Measurements from ENCODE around the gene PTPN18. TPM values are rescaled to one million over a fixed set of nuclear protein-coding genes. Genes with fewer than 3 reads are reported as not detected.

PTPN18 gene
- total and polyA plus RNA-seq, 2 donors (not counting 1 experiment from before 2014, with no cell fraction given): 91.0 to 102 TPM

- no peak for DNase-seq
- ATAC-seq (ENCODE audit: low read depth): no peak
- intact Hi-C loops (cut with micrococcal nuclease): no loop called here
- Histone ChIP-seq H2AFZ (ENCODE audit: insufficient read depth, low read depth, low read length, poor library complexity, severe bottlenecking) (no peak overlapping the region), H3K79me2 (ENCODE audit: control insufficient read depth, insufficient read depth, low read length) (no peaks in the 10 kb centered on the region), H4K20me1 (ENCODE audit: control insufficient read depth, insufficient read depth, low read length, poor library complexity, severe bottlenecking) (no peaks in the 10 kb centered on the region), H3K36me3 (replicated peaks in 1 of 2; ENCODE audit: control extremely low read depth in 1 of 2, control insufficient read depth in 1 of 2, extremely low read depth in 1 of 2, insufficient read depth in 2 of 2, low read length in 1 of 2) (no peaks in the 10 kb centered on the region), H3K27ac (ENCODE audit: low read length in 2 of 2) (peak overlapping the region in 1 of 2 donors; percentile 0), H3K4me3 (ENCODE audit: control extremely low read depth in 1 of 5, extremely low read depth in 1 of 5, insufficient read depth in 1 of 5, low read depth in 2 of 5, low read length in 4 of 5) (no peak overlapping the region), H3K9me3 (ENCODE audit: control extremely low read depth in 1 of 3, control insufficient read depth in 2 of 3, insufficient read depth in 1 of 3, low read length in 2 of 3) (peaks cover 0 to 2% (median 0%) of the 10 kb centered on the region in 3 donors), H3K27me3 (replicated peaks in 1 of 4; ENCODE audit: control extremely low read depth in 1 of 4, control insufficient read depth in 3 of 4, insufficient read depth in 4 of 4, low read length in 3 of 4) (no peaks in the 10 kb centered on the region), H3K4me2 (replicated peaks; ENCODE audit: low read depth, low read length, poor library complexity, severe bottlenecking) (no peak overlapping the region), H3K9ac (ENCODE audit: low read length) (no peak overlapping the region), H3K4me1 (ENCODE audit: control insufficient read depth in 2 of 2, insufficient read depth in 2 of 2, low read length in 2 of 2) (peaks cover 37 to 69% of the 10 kb centered on the region in 2 donors)
- TF ChIP-seq CTCF (IDR thresholded peaks at IDR 0.05) (no peak), EZH2 (IDR thresholded peaks at IDR 0.05; ENCODE audit: borderline replicate concordance, insufficient read depth, low read depth, low read length, poor library complexity, severe bottlenecking) (no peak)
- CTCF ChIA-PET: interaction anchor here (1.4 to 2.1 kb wide), 4 partner anchors 11 to 56 kb away, joined by 4 to 9 read pairs (median 5); partner anchors contain the start of gene IMP4
- peaks cover 64% of the 10 kb centered on the region for H3K4me1 Mint-ChIP-seq
- POLR2A ChIA-PET: interaction anchor here (1.3 kb wide), 1 partner anchor 11 kb away, joined by 6 read pairs; no protein-coding TSS in a partner anchor
- H3K4me3 Mint-ChIP-seq: no peak overlapping the region
- H3K27ac Mint-ChIP-seq: peak overlapping the region; percentile 76
- H3K27me3 Mint-ChIP-seq: no peaks in the 10 kb centered on the region
- 81% methylated on average over 5 of the region's 8 CpGs for WGBS (ENCODE audit: insufficient coverage)
- no peaks in the 10 kb centered on the region for H3K9me3 Mint-ChIP-seq (ENCODE audit: insufficient read depth)
Observed at GRCh38 chr2:130388221-130388907, 32.5 kb downstream of the PTPN18 start.

- peaks cover 64% of the 10 kb centered on the region for H3K4me1 Mint-ChIP-seq
- peaks cover 37 to 69% of the 10 kb centered on the region in 2 donors for H3K4me1 ChIP-seq (ENCODE audit: control insufficient read depth in 2 of 2, insufficient read depth in 2 of 2, low read length in 2 of 2)
- intact Hi-C loops (cut with micrococcal nuclease): no loop called here
- no peaks in the 10 kb centered on the region for H3K79me2 ChIP-seq (ENCODE audit: control insufficient read depth, insufficient read depth, low read length)
- H3K9me3 Mint-ChIP-seq (ENCODE audit: insufficient read depth): no peaks in the 10 kb centered on the region
- POLR2A ChIA-PET: interaction anchor here (1.3 kb wide), 1 partner anchor 12 kb away, joined by 6 read pairs; no protein-coding TSS in a partner anchor
- 98% methylated on average over 6 of the region's 6 CpGs for WGBS (ENCODE audit: insufficient coverage)
- H3K4me3 ChIP-seq (ENCODE audit: control extremely low read depth in 1 of 5, extremely low read depth in 1 of 5, insufficient read depth in 1 of 5, low read depth in 2 of 5, low read length in 4 of 5): no peak overlapping the region
- no peaks in the 10 kb centered on the region for H4K20me1 ChIP-seq (ENCODE audit: control insufficient read depth, insufficient read depth, low read length, poor library complexity, severe bottlenecking)
- no peaks in the 10 kb centered on the region for H3K36me3 ChIP-seq (replicated peaks in 1 of 2; ENCODE audit: control extremely low read depth in 1 of 2, control insufficient read depth in 1 of 2, extremely low read depth in 1 of 2, insufficient read depth in 2 of 2, low read length in 1 of 2)
- H3K9me3 ChIP-seq (ENCODE audit: control extremely low read depth in 1 of 3, control insufficient read depth in 2 of 3, insufficient read depth in 1 of 3, low read length in 2 of 3): peaks cover 0 to 5% (median 0%) of the 10 kb centered on the region in 3 donors
- DNase-seq (no peak), ATAC-seq (ENCODE audit: low read depth) (no peak)
- no peaks in the 10 kb centered on the region for H3K27me3 Mint-ChIP-seq
- H3K27ac Mint-ChIP-seq: peak overlapping the region; percentile 95
- CTCF ChIA-PET: interaction anchor here (1.4 to 1.8 kb wide), 3 partner anchors 12 to 47 kb away, joined by 5 to 12 read pairs (median 9); partner anchors contain the start of gene IMP4
- no peaks in the 10 kb centered on the region for H3K27me3 ChIP-seq (replicated peaks in 1 of 4; ENCODE audit: control extremely low read depth in 1 of 4, control insufficient read depth in 3 of 4, insufficient read depth in 4 of 4, low read length in 3 of 4)
- no peak overlapping the region for H3K27ac ChIP-seq (ENCODE audit: low read length in 2 of 2)
- H3K9ac ChIP-seq (ENCODE audit: low read length): no peak overlapping the region
- no peak for TF ChIP-seq EZH2 (IDR thresholded peaks at IDR 0.05; ENCODE audit: borderline replicate concordance, insufficient read depth, low read depth, low read length, poor library complexity, severe bottlenecking)
- TF ChIP-seq CTCF (IDR thresholded peaks at IDR 0.05): no peak
- no peak overlapping the region for H3K4me2 ChIP-seq (replicated peaks; ENCODE audit: low read depth, low read length, poor library complexity, severe bottlenecking)
- H2AFZ ChIP-seq (ENCODE audit: insufficient read depth, low read depth, low read length, poor library complexity, severe bottlenecking): no peak overlapping the region
- H3K4me3 Mint-ChIP-seq: no peak overlapping the region
Observed at GRCh38 chr2:130389358-130389757, 33.5 kb downstream of the PTPN18 start.
